ENCODE results near the gene COLGALT1. TPM values are rescaled to one million over a fixed set of nuclear protein-coding genes. Genes with fewer than 3 reads are reported as not detected.

The COLGALT1 gene
- total and polyA plus RNA-seq, 9 of the 15 experiments (the other 6 are each of a cell fraction or from before 2014, with no cell fraction given), result 4.9 to 119 (median 82.6) TPM

DNA sequence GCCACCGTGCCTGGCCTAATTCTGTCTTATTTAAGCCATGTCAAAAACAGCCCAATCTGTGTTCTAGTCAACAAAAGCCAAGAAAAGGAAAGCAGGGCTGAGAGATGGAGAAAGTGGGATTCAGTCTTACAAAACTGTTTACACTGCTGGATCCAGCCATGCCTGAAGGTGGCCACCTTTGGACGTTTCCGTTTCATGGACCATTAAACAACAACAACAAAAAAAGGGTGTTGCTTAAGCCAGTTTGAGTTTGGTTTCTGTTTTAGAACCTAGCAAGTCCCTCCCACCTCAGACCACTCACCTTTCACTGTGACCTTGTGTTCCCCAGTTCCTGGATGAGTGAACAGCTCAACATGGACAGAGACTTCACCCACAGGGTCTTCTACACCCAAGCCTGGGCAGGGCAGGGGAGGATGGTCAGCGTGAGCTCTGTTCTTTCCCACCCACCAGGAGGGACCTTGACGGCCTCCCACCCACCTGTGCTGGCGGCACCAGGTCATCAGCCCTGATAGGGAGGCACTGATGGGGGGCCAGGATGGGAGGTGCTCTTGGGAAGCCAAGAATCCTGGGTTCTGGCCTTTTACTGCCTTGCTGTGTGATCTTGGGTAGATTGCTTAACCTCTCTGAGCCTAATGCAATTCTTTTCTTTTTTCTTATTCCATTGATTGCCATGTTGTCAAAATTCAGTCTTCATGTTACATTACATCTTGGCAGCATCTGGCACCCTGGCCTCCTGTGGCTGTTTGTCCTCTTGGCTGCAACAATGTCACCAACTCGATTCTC lies 56.2 kb downstream of the COLGALT1 start (continued):
- TF ChIP-seq DEAF1 (CRISPR knock-in tag; IDR thresholded peaks at IDR 0.05) (no peak), NR2C2 (CRISPR knock-in tag; IDR thresholded peaks at IDR 0.05) (peak; percentile 29; the same call in 1 of the 2 replicates), NR2C2 (tag; IDR thresholded peaks at IDR 0.05) (no peak), IRF1 (CRISPR knock-in tag; IDR thresholded peaks at IDR 0.05; ENCODE audit: borderline replicate concordance) (no peak), MTA2 (IDR thresholded peaks at IDR 0.05; ENCODE audit: low read depth) (no peak), CUX1 (CRISPR knock-in tag; IDR thresholded peaks at IDR 0.05) (no peak), ZNF639 (CRISPR knock-in tag; conservative IDR thresholded peaks at IDR 0.05 in 1 of 2, IDR thresholded peaks at IDR 0.05 in 1 of 2) (no peak), ZNF696 (CRISPR knock-in tag; conservative IDR thresholded peaks at IDR 0.05) (no peak), CBFB (CRISPR knock-in tag; IDR thresholded peaks at IDR 0.05) (no peak), CBX1 (IDR thresholded peaks at IDR 0.05; ENCODE audit: low read depth) (0 out of 2 replicates have a peak, but pooled peaks have one; percentile 37), ZNF695 (CRISPR knock-in tag; IDR thresholded peaks at IDR 0.05) (no peak), ZNF354B (CRISPR knock-in tag; IDR thresholded peaks at IDR 0.05) (no peak), ZNF174 (CRISPR knock-in tag; IDR thresholded peaks at IDR 0.05) (no peak)
- TF ChIP-seq, protein P1, sequence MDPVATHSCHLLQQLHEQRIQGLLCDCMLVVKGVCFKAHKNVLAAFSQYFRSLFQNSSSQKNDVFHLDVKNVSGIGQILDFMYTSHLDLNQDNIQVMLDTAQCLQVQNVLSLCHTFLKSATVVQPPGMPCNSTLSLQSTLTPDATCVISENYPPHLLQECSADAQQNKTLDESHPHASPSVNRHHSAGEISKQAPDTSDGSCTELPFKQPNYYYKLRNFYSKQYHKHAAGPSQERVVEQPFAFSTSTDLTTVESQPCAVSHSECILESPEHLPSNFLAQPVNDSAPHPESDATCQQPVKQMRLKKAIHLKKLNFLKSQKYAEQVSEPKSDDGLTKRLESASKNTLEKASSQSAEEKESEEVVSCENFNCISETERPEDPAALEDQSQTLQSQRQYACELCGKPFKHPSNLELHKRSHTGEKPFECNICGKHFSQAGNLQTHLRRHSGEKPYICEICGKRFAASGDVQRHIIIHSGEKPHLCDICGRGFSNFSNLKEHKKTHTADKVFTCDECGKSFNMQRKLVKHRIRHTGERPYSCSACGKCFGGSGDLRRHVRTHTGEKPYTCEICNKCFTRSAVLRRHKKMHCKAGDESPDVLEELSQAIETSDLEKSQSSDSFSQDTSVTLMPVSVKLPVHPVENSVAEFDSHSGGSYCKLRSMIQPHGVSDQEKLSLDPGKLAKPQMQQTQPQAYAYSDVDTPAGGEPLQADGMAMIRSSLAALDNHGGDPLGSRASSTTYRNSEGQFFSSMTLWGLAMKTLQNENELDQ (CRISPR knock-in tag; IDR thresholded peaks at IDR 0.05; ENCODE audit: borderline replicate concordance), result no peak

Measured in K562 (cell line).